Fibroblast of lung (primary cell): ENCODE results near the gene TES. TPM values are rescaled to one million over a fixed set of nuclear protein-coding genes. Genes with fewer than 3 reads are reported as not detected.
A peak's percentile ranks its signal among the peaks of the same experiment; 100 is the strongest.

Experiments used
- DNase-seq, 2 donors: peaks; one replicate each; pipeline versions ENCODE4 v3.0.0 to v3.0.0-alpha.2; 2010; ENCODE audit warnings: low read depth in 2 of 2
- H2AFZ ChIP-seq: 2 replicates; pipeline ENCODE4 v1.5.1; 2012; ENCODE audit warnings: low read length, control low read depth, inconsistent platforms
- H3K27ac ChIP-seq: 2 replicates; pipeline ENCODE4 v1.5.1; 2011; ENCODE audit warnings: low read length, control low read depth; ENCODE audit not compliant: insufficient read depth
- H3K27me3 ChIP-seq: 2 replicates; pipeline ENCODE4 v1.5.1; 2011; ENCODE audit warnings: mild to moderate bottlenecking, low read length; ENCODE audit not compliant: control insufficient read depth, insufficient read depth
- H3K36me3 ChIP-seq: 2 replicates; pipeline ENCODE4 v1.5.1; 2011; ENCODE audit warnings: low read length; ENCODE audit not compliant: control insufficient read depth, insufficient read depth
- H3K4me1 ChIP-seq: 2 replicates; pipeline ENCODE4 v1.5.1; 2011; ENCODE audit warnings: low read length; ENCODE audit not compliant: control insufficient read depth, insufficient read depth; ENCODE audit errors: extremely low read depth
- H3K4me2 ChIP-seq: 2 replicates; pipeline ENCODE4 v1.5.1; 2011; ENCODE audit warnings: low read length, control low read depth; ENCODE audit not compliant: insufficient read depth; ENCODE audit errors: extremely low read depth
- H3K4me3 ChIP-seq, 4 experiments: fragments of 200-600 bp in 1 of 4; sonication (generic) in 1 of 4; replicated peaks in 1 of 4; 2 replicates each; pipeline ENCODE4 v1.5.1; 2011 to 2016; ENCODE audit warnings: low read length in 4 of 4, low read depth in 3 of 4, mild to moderate bottlenecking in 3 of 4, control low read depth in 2 of 4, inconsistent platforms in 1 of 4, mixed read lengths in 1 of 4; ENCODE audit not compliant: insufficient read depth in 1 of 4; ENCODE audit errors: control extremely low read depth in 1 of 4
- H3K79me2 ChIP-seq: 2 replicates; pipeline ENCODE4 v1.5.1; 2012; ENCODE audit warnings: mild to moderate bottlenecking, low read length, inconsistent platforms; ENCODE audit not compliant: control insufficient read depth, insufficient read depth
- H3K9ac ChIP-seq: 2 replicates; pipeline ENCODE4 v1.5.1; 2011; ENCODE audit warnings: mild to moderate bottlenecking, low read length, control low read depth; ENCODE audit not compliant: insufficient read depth
- H3K9me3 ChIP-seq: 2 replicates; pipeline ENCODE4 v1.5.1; 2012; ENCODE audit warnings: low read depth, low read length; ENCODE audit not compliant: control insufficient read depth, insufficient read depth
- H4K20me1 ChIP-seq: 2 replicates; pipeline ENCODE4 v1.5.1; 2011; ENCODE audit warnings: low read length; ENCODE audit not compliant: control insufficient read depth, insufficient read depth; ENCODE audit errors: extremely low read depth
- CTCF ChIP-seq, 2 donors: IDR thresholded peaks in 1 of 2; conservative IDR thresholded peaks in 1 of 2; 1 replicate in 1 of 2; 2 replicates in 1 of 2; pipeline ENCODE4 v1.5.1; 2011 to 2012; ENCODE audit warnings: low read length in 2 of 2, control low read depth in 1 of 2, inconsistent platforms in 1 of 2, low read depth in 1 of 2, mild to moderate bottlenecking in 1 of 2
- EZH2 ChIP-seq: IDR thresholded peaks from 2 replicates; pipeline ENCODE4 v1.5.1; 2012; ENCODE audit warnings: low read length, control low read depth, mild to moderate bottlenecking; ENCODE audit errors: missing control alignments
- polyA plus RNA-seq, 2 donors: library from polyadenylated mRNA; depleted of rRNA in 1 of 2; stranded (reverse) in 1 of 2; unstranded in 1 of 2; fragments of >200 nt; gene quantifications; 2 replicates each; pipeline ENCODE4 v1.2.1, GENCODE V29; 2011 to 2012; ENCODE audit warnings: missing spikeins in 1 of 2
- total RNA-seq: library from RNA; depleted of rRNA; stranded (reverse); fragments of >200 nt; gene quantifications from 2 replicates; pipeline ENCODE4 v1.2.1, GENCODE V29; 2014

Gene TES
- total and polyA plus RNA-seq, 2 donors (not counting 1 experiment from before 2014, with no cell fraction given), result 17.7 to 64.1 TPM

DNA sequence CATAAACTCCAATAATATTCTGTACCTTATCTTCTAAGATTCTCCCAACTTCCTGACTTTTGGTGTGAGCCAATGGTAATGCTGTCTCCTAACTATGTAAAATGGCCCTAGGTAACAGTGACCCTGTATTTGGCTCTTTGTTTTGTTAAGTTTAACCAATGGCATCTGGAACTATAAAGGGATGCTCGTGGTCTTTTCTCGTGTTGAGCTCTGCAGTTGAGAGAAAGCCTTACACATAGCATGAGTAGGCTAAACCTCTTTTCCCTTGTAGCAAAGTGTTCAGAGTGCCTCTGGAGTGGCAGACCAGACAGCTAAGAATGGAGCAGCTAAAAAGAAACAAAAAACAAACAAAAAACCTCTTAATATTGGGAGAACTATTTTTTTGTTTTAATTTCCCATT lies 5.2 kb downstream of the TES start:
- TF ChIP-seq CTCF (conservative IDR thresholded peaks at IDR 0.05 in 1 of 2, IDR thresholded peaks at IDR 0.05 in 1 of 2; ENCODE audit: low read depth in 1 of 2, low read length in 2 of 2) (no peak), EZH2 (no peak)

GRCh38 chr7:116216956-116217571 lies 6.7 kb downstream of the TES start:
- Histone ChIP-seq H3K79me2 (peaks cover 57% of the 10 kb centered on the region), H3K9ac (no peak overlapping the region), H2AFZ (no peak overlapping the region), H3K9me3 (no peaks in the 10 kb centered on the region), H3K4me2 (peak overlapping the region; percentile 3), H4K20me1 (no peaks in the 10 kb centered on the region), H3K36me3 (no peaks in the 10 kb centered on the region), H3K4me3 (peak overlapping the region in 1 of 4 experiments; percentile 4), H3K4me1 (peaks cover 8% of the 10 kb centered on the region), H3K27me3 (no peaks in the 10 kb centered on the region), H3K27ac (peak overlapping the region; percentile 74)
- peak in 1 of 2 donors; percentile 55 for DNase-seq
- TF ChIP-seq CTCF (conservative IDR thresholded peaks at IDR 0.05 in 1 of 2, IDR thresholded peaks at IDR 0.05 in 1 of 2; ENCODE audit: low read depth in 1 of 2, low read length in 2 of 2) (no peak), EZH2 (no peak)

More for the DNA sequence above, 5.2 kb downstream of the TES start:
- no peak overlapping the region for H2AFZ ChIP-seq
- H4K20me1 ChIP-seq, result no peaks in the 10 kb centered on the region
- no peaks in the 10 kb centered on the region for H3K9me3 ChIP-seq
- no peak overlapping the region for H3K27ac ChIP-seq
- no peak overlapping the region for H3K4me2 ChIP-seq
- no peaks in the 10 kb centered on the region for H3K36me3 ChIP-seq
- H3K9ac ChIP-seq, result no peak overlapping the region
- no peak for DNase-seq
- no peak overlapping the region for H3K4me3 ChIP-seq
- peaks cover 8% of the 10 kb centered on the region for H3K4me1 ChIP-seq
- H3K27me3 ChIP-seq, result no peaks in the 10 kb centered on the region
- H3K79me2 ChIP-seq, result peaks cover 55% of the 10 kb centered on the region

GRCh38 chr7:116218051-116218645 lies 7.8 kb downstream of the TES start:
- H3K27me3 ChIP-seq, result no peaks in the 10 kb centered on the region
- peak overlapping the region in 1 of 4 experiments; percentile 24 for H3K4me3 ChIP-seq
- DNase-seq, result peak; percentile 93 to 99
- no peaks in the 10 kb centered on the region for H4K20me1 ChIP-seq
- peak overlapping the region; percentile 74 for H3K27ac ChIP-seq
- no peaks in the 10 kb centered on the region for H3K9me3 ChIP-seq
- peaks cover 51% of the 10 kb centered on the region for H3K79me2 ChIP-seq
- H3K9ac ChIP-seq, result no peak overlapping the region
- peak overlapping the region; percentile 62 for H3K4me2 ChIP-seq
- no peaks in the 10 kb centered on the region for H3K36me3 ChIP-seq
- H2AFZ ChIP-seq, result no peak overlapping the region
- peaks cover 8% of the 10 kb centered on the region for H3K4me1 ChIP-seq
- TF ChIP-seq EZH2 (no peak), CTCF (conservative IDR thresholded peaks at IDR 0.05 in 1 of 2, IDR thresholded peaks at IDR 0.05 in 1 of 2; ENCODE audit: low read depth in 1 of 2, low read length in 2 of 2) (no peak)
